GM13977 (cell line): ENCODE measurements around the gene INVS.

Source experiments
- DNase-seq: peaks from one replicate; pipeline ENCODE4 v3.0.0; 2012; ENCODE audit warnings: low spot score
- in situ Hi-C: fragments of 300-500 bp; cut with MboI; formaldehyde crosslinking; loops from one replicate; pipeline ENCODE4 v1.12.0; 2022; ENCODE audit warnings: low sequenced_read_pairs, low pct_unique_long_range_greater_than_20kb, mixed read lengths, inconsistent platforms; ENCODE audit not compliant: unreplicated experiment
- TF ChIP-seq, protein P1 (sequence below): IDR thresholded peaks from 2 replicates; pipeline ENCODE4 v1.5.1; 2012; ENCODE audit warnings: mild to moderate bottlenecking, control low read depth; ENCODE audit not compliant: insufficient read depth; ENCODE audit errors: extremely low read depth, missing control alignments

INVS gene

GRCh38 chr9:100220936-100221335 is 121.9 kb downstream of the INVS start:
- in situ Hi-C loops = loop anchor here (25.0 kb wide), 2 partner anchors 384 to 1034 kb away; no protein-coding TSS in a partner anchor
- no peak for DNase-seq
- TF ChIP-seq, protein P1, sequence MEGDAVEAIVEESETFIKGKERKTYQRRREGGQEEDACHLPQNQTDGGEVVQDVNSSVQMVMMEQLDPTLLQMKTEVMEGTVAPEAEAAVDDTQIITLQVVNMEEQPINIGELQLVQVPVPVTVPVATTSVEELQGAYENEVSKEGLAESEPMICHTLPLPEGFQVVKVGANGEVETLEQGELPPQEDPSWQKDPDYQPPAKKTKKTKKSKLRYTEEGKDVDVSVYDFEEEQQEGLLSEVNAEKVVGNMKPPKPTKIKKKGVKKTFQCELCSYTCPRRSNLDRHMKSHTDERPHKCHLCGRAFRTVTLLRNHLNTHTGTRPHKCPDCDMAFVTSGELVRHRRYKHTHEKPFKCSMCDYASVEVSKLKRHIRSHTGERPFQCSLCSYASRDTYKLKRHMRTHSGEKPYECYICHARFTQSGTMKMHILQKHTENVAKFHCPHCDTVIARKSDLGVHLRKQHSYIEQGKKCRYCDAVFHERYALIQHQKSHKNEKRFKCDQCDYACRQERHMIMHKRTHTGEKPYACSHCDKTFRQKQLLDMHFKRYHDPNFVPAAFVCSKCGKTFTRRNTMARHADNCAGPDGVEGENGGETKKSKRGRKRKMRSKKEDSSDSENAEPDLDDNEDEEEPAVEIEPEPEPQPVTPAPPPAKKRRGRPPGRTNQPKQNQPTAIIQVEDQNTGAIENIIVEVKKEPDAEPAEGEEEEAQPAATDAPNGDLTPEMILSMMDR = no peak

GRCh38 chr9:100221538-100221937 is 122.5 kb downstream of the INVS start:
- in situ Hi-C loops = loop anchor here (25.0 kb wide), 2 partner anchors 384 to 1034 kb away; no protein-coding TSS in a partner anchor
- TF ChIP-seq, protein P1 = no peak
- DNase-seq = no peak

- TF ChIP-seq, protein P1 = peak; percentile 9
- DNase-seq = no peak
- in situ Hi-C loops = loop anchor here (25.0 kb wide), 2 partner anchors 385 to 1035 kb away; no protein-coding TSS in a partner anchor
Observed at GRCh38 chr9:100222674-100223073, 123.6 kb downstream of the INVS start.

- DNase-seq = no peak
- in situ Hi-C loops = no loop called here
- TF ChIP-seq, protein P1 = no peak
Observed at GRCh38 chr9:100227636-100228035, 128.6 kb downstream of the INVS start.

GRCh38 chr9:100228352-100228869 is 129.4 kb downstream of the INVS start:
- TF ChIP-seq, protein P1 = no peak
- in situ Hi-C loops = no loop called here
- no peak for DNase-seq

DNA sequence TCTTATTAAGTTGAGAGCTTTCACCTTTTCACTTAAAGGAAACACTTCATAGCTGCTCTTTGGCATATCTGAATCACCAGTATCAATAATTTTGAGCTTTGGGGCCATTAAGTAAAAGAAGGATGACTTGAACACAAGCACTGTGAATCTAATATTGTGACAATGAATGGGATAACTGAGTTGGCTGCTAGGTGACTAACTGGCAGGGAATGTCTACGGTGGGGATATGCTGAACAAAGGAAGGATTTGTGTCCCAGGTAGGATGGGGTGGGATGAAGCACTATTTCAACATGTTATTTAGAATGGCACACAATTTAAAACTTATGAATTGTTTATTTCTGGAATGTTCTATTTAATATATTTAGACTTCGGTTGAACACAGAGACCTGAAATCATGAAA is 130.1 kb downstream of the INVS start:
- no peak for DNase-seq
- TF ChIP-seq, protein P1 = no peak
- in situ Hi-C loops = no loop called here
